ENCODE results near the gene PALD1.

The PALD1 gene

GRCh38 chr10:70504521-70505358, 26.2 kb downstream of the PALD1 start:
- DNase-seq (ENCODE audit: low spot score) = no peak
- no peak for FAIRE-seq

DNA sequence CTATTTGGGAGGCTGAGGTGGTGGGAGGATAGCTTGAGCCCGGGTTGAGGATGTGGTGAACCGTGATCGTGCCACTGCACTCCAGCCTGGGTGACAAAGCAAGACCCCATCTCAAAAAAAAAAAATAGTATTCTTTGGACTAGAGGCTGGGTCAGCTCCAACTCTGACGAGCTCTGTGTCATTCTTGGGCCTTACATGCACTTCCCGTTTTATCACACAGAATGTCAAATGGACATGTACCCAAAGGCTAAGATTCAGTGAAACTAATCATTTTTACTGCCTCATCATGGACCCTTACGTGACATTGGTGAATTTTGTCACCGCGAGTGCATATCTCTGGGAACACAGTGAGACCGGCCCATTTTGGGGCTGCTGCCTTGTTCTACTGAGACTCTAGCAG, 27.3 kb downstream of the PALD1 start:
- DNase-seq (ENCODE audit: low spot score) (no peak), FAIRE-seq (no peak)

DNA sequence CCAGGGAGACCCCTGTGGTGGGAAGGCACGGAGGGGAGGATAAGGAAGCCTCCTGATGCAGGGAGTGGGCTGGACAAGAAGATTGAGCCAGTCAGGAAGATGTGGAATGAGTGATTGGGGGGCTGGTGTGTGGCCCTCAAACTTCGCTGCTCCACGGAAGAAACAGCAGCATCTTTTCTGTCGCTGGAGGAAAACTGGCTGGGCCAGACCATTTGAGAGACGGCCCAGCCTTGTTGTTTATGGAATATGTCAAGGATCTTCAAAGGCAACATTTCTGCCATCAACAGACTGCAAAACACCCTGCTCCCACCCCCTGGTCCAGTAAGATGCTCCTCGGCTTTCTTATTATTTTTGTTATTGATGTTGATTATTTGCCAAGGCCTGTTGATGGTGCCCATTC, 29.4 kb downstream of the PALD1 start:
- DNase-seq (ENCODE audit: low spot score) = no peak
- no peak for FAIRE-seq

DNA sequence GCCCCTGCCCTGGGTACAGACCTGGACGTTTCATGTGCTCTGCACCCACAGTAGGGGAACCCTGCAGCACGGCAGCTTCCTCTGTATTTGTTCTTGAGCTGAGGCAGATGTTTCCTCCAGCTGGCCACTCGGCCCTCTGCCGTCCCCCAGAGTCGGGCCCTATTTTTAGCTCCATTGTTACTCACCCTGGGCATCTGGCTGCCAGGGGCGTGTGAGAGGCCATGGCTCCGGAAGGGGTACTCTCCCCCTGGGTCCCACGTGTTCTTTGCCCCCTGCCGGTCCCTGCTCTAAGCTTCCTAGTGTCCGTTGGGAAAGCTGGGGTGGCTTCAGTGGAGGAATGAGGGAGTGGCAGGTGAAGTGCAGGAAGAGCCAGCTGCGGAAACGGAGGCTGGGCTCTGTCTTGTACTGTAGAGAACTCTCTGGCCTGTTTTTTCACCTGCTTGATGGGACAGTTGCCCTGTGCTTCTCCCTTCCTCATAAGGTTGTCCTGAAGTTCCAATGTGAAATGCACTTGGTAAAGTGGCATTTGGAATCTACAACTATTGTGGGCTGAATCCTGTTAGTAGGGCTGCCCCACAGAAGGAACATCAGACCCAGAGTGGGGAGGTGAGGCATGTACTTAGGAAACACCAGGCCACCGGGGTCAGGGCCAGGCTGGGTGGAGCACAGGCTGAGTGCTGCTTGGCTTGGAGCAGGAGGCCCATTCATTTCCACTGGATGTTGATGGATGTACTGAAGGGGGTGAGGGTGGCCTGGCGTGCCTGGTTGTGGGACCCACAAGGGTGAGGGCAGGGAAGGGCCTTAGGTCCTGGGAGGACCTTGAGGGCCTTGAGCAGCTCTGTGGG, 30.6 kb downstream of the PALD1 start:
- FAIRE-seq = no peak
- DNase-seq (ENCODE audit: low spot score) = no peak

GRCh38 chr10:70509757-70510147, 31.2 kb downstream of the PALD1 start:
- no peak for FAIRE-seq
- DNase-seq (ENCODE audit: low spot score) = no peak

GRCh38 chr10:70510453-70510852, 31.9 kb downstream of the PALD1 start:
- no peak for FAIRE-seq
- DNase-seq (ENCODE audit: low spot score) = no peak

- FAIRE-seq = no peak
- DNase-seq (ENCODE audit: low spot score) = no peak
Observed at GRCh38 chr10:70510904-70511303, 32.3 kb downstream of the PALD1 start.

DNA sequence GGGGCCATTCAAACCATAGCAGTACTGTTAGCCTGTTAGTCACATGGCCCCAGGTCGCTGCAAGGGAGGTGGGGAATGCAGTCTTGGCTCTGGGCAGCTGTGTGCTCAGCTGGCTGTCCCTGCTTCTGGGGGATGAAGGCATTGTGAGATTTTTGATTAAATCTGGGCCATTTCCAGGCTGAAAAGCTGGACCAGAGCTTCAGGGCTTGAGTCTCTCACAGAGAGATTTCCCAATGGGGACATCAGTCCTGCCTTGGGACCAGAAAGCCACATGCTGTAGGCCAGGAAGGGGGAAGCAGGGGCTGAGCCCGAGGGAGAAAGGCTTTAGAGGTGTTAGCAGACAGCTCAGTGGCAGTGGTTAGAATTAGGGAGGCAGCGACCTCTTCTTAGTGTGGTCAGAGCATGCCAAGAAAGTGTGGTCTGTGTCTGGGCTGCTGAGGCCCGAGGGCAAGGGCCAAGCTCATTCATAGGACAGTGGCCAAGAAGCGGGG, 33.6 kb downstream of the PALD1 start:
- FAIRE-seq = no peak
- DNase-seq (ENCODE audit: low spot score) = no peak

DNA sequence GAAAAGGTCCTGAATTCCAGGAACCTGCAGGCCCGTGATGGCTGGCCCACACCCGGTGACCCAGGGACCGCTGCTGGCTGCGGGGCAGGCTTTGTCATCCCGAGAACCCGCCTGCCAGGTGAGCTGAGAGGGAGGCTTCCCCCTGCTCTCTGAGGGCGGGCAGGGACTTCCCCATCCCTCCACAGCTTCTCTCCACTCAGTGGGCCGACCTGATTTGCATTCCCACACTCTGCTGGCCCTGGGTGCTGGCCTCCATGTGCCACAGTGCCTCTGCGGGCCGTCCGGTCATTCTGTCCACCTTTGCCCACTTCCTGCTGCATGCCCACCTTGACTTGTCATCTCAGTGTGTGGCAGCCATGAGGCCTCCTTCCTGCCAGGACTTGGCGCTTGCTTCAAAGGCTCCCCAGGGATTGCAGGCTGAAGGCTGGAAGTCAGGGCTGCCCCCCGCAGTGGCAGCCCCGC, 35.3 kb downstream of the PALD1 start:
- DNase-seq (ENCODE audit: low spot score) (no peak), FAIRE-seq (no peak)

DNA sequence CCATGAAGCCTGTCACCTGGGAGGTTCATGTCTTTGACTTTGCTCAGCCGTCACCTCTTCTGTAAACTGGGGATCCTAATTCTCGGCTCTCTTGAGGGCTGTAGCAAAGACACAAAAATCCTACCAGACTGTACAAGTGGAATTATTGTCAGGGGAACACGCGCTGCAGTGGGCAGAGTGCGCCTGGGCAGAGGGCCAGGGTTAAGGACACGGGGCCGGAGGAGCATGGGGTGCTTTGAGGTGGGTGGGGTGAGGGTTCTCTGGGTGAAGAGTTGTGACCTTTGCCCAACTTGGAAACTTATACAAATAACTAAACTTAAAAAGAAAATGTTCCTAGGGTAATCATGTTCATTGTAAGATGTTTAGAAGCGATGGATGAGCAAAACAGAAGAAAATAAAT, 36.0 kb downstream of the PALD1 start:
- FAIRE-seq = no peak
- DNase-seq (ENCODE audit: low spot score) = no peak

- no peak for FAIRE-seq
- no peak for DNase-seq (ENCODE audit: low spot score)
Observed at GRCh38 chr10:70515035-70515667, 36.6 kb downstream of the PALD1 start.

DNA sequence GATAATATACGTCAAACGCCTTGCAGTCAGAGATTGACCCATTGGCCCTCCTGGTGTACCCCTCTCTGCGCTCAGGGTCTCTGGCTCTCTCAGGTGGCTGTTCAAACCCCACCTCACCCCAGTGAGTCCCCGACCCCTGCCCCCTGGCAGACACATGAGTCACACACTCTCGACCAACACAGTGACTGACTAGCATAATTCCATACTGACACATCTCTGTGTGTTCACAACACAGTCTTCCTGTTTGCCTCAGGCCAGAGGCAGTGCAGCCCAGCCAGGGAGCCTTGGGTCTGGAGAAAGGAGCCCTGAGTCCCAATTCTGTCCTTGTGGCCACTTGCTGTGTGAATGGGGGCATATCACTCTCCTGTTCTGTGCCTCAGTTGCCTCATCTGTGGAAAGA, 40.1 kb downstream of the PALD1 start:
- no peak for FAIRE-seq
- no peak for DNase-seq (ENCODE audit: low spot score)

DNA sequence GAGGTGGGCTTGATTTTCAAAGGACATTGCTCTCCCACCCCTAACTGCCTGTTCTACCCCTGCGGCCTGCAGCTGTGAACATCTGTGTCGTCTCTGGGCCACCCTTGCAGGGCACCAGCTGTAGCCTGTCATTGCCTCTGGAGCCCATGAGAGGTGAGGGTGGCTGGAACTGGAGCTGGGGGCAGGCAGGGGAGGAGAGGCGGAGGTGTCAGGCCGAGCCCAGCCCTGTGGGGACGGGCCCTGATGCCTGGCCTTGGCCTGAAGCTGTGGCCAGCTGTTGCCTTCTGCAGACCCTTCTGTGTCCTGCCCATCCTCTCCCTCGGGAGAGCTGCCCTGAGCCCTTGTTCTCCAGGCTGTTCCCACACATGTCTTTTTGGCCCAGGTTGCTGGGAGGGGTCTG, 44.5 kb downstream of the PALD1 start:
- DNase-seq (ENCODE audit: low spot score) (no peak), FAIRE-seq (no peak)

DNA sequence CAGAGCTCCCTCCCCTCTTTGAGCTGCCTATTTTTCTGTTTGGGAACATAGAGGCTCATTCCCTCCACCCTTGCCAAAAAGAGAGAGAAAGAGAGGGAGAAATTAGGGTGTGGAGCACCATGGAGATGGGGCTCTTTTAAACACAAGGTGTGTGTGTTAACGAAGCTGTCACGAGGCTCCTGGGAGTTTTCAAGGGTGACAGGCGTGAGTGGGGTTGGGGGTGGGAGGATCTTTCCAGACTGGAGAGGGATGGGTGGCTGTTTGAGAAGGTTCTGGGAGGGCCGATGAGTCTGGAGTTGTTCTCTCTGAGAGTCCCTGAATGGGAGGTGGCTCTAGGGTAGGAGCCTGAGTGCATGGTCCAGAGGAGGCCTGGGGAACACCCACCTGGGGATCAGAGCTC, 45.0 kb downstream of the PALD1 start:
- FAIRE-seq = no peak
- no peak for DNase-seq (ENCODE audit: low spot score)

DNA sequence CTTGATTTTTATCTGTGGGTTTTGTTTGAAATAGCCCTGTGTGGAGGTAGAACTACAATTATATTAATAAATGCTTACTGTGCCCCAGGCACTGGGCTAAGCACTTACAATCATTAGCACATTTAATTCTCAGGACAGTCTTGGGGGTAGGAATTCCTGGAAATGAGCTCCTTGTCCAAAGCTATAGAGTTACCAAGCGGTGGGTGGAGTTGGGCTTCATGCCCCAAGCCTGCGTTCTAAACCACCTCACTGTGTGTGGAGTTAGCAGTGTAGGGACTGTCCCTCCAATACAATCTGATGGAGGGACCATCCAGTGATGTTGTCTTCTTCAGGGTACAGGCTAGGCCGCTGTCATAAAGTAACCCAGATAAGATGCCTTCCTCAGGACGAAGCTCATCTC, 49.7 kb downstream of the PALD1 start:
- FAIRE-seq = no peak
- no peak for DNase-seq (ENCODE audit: low spot score)

GRCh38 chr10:70528741-70529362, 50.3 kb downstream of the PALD1 start:
- peak; percentile 11 for DNase-seq (ENCODE audit: low spot score)
- no peak for FAIRE-seq

- DNase-seq (ENCODE audit: low spot score) = no peak
- FAIRE-seq = no peak
Observed at GRCh38 chr10:70529848-70530247, 51.3 kb downstream of the PALD1 start.

DNA sequence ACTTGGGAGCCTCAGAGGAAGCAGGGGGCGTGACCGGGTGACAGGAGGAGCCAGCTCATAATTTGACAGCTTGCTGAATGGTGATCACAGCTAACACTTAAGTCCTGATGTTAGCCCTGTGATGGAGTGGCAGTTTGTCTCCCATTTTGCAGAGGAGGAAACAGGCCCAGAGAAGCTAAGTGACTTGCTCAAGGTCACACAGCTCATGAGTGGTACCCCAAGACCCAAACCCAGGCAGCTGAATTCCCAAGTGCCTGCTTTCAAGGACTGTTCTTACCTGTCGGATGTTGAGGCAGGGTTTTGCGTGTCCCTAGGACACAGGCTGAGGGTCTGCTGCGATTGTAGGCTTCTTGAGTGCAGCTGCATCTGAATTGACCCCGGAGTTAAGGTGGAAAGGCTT, 51.7 kb downstream of the PALD1 start:
- FAIRE-seq (no peak), DNase-seq (ENCODE audit: low spot score) (no peak)

- FAIRE-seq (no peak), DNase-seq (ENCODE audit: low spot score) (no peak)
Observed at GRCh38 chr10:70532554-70533188, 54.1 kb downstream of the PALD1 start.

DNA sequence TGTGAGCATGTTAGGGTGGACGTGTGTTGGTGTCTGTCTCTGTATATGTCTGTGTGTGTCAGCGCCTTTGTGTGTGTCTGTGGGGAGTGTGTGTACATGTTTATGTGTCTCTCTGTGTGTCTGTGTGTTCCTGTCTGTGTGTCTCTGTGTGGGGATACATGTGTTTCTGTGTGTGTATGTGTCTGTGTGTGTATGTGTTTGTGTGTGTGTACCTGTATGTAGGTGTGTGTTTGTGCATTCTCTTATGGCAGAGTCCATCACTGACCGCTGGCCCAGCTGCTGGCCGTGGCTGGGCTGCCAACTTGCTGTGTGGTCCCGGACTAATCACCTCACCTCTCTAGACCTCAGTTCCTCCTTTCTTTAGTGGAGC, 54.6 kb downstream of the PALD1 start:
- FAIRE-seq (no peak), DNase-seq (ENCODE audit: low spot score) (no peak)

DNA sequence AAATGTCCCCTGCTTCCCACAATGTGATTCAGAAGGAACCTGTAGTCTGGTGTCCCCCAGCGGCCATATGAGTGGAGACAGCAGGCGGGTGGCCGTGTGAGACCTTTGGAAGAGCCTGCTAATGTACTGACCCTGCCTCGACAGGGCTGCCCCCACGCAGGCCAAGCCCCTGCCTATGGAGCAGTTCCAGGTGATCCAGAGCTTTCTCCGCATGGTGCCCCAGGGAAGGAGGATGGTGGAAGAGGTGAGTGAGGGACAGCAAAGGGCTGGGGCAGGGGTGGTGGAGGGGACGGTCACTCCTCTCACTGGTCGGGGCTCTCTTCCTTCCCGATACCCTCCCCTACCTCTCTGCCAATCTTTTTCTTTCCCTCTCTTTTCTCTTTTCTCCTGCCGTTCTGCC, 55.7 kb downstream of the PALD1 start:
- FAIRE-seq = no peak
- DNase-seq (ENCODE audit: low spot score) = no peak
